Stimulated activated CD8-positive, alpha-beta memory T cell treated with anti-CD3 and anti-CD28 coated beads, Interleukin-4, amount 100 ng/mL, for 48 hours (primary cell): ENCODE data around the gene SLC4A1.
A peak's percentile ranks its signal among the peaks of the same experiment; 100 is the strongest.

Experiments
- DNase-seq: peaks from one replicate; pipeline ENCODE4 v3.0.0-alpha.2; 2020

Gene SLC4A1

DNA sequence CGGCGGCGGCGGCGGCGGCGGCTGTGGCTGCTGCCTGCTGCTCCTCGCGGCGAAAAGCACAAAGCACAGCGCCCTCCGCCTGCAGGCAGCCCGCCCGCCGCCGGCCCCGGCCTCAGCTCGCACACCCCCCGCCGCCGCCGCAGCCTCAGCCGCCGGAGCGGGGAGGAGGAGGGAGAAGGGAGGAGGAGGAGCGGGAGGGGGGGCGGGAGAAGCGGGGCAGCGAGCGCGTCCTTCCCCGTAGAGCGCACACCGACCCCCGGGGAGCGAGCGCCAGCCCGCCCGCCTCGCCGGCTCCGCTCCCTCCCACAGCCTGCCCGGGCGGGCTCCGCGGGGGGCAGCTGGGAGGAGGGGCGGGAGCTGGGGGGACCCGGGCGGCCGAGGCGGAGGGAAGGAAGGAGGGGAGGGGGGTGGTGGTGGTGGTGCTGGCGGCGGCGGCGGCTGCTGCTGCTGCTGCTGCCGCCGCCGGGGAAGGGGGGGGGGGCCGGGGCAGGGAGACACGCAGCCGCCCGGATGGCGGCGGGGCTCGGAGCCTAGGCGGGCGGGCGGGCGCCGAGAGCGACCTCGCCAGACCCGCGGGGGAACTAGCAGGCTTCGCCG lies 48.2 kb downstream of the SLC4A1 start, which contains the start of gene UBTF:
UBTF (minus strand) TSS at position 60 of the 597 bp plus-strand sequence. CDS start 1,446 bp downstream, outside the sequence.
- DNase-seq = peak; percentile 66

DNA sequence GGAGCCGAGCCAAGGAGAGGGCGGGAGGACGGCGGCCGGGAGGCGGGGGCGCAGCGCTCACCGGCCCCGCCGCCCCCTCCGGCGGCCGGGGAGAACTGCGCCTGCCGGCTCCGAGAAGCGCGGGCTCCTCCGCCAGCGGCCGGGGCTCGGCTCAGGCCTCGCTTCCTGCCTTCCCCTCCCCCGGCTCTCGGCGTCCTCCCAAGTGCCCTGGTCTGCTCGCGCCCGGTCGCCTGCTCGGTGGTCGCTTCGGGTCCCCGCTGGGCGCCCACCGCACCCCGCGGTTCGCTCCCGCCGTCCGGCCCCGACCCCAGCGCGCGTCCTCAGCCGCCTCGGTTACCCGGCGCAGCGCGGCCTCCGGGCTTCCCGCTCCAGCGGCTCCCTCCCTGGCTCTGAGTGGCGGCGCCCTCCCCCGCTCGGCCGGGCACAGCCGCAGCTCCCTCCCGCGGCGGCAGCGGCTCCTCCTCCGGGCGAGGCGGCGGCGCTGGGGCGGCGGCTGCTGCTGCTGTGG lies 48.8 kb downstream of the SLC4A1 start:
- peak; percentile 75 for DNase-seq

DNA sequence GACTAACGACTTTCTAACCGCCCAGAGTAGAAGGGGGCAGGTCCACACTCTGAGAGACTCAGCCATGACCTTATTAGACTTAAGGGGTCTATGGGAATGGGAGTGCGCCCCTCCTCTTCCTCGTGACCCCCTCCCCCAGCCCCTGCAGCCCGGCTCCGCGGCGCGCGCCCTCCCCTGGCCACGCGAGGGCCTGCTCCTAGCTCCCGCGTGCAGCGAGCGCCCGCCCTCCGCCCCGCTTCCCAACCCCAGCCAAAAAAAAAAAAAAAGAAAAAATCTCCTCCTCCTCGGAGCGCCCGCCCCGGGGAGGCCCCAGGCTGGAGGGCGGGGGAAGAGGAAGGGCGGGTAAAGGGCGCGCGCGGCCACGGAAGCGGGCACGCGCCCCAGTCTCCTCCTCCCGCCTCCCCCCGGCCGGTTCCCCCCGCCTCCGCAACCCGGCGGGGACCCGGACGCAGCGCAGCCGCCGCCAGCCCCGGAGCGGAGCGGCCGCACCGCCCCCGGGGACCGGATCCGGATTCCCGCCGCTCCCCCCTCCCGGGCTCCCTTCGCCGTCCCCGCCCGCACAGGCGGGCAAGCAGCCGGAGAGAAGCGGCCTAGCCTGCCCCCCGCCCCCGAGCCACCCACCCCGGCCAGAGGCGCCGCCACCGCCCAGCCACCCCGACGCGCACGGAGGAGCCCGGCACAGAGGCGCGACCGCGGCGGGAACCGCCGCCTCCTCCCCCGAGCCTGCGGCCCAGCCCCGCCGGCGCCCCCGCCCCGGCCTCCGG lies 49.4 kb downstream of the SLC4A1 start:
- peak; percentile 86 for DNase-seq

DNA sequence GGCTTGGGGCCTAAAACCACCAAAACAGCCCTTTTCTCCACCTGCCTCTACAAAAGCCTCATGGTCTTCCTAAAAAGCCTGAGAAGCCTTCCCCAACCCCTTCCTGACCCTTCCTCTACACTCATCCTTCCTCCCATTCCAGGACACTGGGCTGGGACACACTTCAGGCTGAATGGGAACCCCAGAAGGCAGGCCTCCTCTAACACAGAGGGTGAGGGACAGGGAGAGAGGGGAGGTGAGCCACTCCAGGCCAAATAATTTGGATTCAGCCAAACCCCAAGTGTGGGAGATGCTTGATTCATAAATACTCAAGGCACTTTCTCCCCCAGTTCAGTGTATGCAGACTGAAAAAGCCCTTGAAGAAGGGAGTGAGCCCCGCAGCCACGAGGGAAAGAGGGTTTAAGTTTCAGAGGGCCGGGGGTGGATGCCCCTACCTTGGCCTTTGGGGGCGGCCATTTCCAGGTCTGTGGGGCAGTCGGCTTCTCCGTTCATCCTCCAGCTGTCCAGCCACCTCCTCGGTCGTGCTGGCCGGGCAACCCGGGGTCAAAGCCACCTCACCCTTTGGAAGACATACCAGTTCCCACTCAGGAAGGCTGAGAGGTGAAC lies 50.1 kb downstream of the SLC4A1 start:
- no peak for DNase-seq

DNA sequence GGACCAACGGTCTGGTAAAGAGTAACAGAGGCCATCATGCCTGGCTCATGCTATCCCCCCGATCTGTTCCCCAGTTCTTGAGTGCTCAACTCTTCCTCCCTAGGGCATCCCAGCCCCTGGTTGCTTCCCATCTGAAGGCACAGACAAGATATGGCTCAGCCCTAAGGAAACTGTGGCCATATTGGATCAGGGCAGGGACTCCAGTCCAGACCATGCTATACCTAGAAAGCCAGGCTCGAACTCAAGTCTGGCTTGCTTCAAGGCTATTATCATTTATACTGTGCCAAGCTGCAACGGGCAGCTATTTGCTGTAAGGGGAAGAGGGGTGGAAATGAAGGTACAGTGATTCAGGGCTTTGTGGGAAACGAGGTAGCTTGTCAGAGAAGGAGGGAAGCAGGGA lies 51.2 kb downstream of the SLC4A1 start:
- DNase-seq = no peak

DNA sequence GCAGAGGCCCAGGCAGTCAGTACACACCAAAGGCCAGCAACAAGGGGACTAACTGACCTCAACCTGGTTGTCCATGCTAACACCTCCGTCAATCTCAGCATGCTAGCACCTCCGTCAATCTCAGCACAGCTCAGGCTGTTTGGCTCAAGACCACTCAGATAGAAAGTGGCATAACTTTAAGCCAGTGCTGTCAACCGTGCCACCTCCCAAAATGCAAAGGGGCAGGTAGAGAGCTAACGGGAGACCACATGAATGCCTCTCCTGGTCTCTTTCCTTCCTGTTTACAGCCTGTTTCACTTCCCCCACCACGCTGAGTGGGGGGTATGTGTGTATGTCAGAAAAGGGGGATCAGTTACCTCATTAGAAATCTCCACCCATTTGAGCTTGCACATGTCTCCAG lies 51.8 kb downstream of the SLC4A1 start:
- DNase-seq = peak; percentile 51

DNA sequence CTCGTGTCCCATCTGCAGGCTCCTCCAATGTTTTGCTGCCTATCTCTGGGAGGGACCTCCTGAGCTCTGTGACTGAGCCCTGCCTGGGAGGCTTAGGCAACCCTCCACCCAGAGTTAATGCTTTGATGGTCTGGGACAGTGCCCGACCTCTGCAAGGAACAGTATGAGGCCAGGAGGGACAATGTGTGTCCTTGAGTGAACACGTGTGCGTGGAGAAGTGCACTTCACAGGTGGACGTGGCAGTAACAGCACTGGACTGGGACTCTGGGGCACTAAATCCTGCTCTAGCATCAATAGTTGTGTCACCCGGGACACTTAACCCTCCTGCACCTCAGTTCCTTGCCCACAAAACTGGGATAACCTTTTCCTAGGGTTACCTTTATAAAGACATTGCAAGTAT lies 53.0 kb downstream of the SLC4A1 start:
- DNase-seq = no peak

DNA sequence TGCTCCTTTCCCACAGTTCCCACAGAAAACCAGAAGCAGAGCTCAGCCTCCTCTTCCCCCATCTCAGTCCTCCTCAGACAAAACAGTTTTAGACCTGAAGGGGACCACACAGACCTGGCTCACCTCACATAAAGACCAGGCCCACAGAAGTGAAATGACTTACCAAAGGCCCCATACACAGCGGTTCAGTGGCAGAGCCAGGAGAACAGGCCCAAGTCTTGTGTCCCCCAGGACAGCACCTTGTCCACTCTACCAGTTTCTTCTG lies 53.8 kb downstream of the SLC4A1 start:
- DNase-seq = no peak

DNA sequence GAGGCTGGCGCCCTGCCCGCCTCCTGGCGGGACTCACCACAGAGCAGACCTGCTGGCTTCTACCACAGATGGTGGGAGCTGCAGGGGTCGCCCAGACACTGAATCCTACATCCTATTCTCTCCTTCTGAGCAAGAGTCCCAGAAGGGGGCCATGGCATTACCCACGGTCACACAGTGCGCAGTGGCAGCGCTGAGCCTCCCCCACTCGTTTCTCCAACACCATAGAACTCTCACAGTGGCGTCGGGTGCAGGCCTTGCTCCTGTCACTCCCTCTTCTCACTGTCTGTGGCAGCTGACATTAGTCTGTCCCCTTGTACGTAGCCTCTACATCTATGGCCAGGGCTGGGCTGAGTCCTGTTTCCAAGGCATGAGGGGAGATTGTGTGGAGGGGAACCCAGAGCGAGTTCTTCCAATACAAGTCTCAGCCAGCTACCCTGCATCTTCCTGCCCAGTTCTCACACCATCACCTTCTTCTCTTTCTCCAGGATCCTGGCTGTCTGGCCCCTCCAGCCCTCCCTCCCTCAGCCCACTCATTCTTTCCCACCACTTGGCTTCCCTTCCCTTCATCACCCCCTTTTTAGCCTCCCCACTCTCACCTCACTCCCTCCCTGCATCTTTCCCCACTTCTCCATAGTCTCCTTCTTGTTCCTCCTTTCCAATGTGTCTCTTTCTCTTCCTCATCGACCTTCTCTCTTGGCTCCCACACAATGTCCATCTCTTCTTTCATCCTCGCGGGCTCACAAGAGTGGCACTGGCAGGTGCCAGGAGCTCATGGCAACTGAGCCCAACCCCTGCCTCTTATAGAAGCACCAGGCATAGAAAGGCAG lies 54.3 kb downstream of the SLC4A1 start:
- no peak for DNase-seq

DNA sequence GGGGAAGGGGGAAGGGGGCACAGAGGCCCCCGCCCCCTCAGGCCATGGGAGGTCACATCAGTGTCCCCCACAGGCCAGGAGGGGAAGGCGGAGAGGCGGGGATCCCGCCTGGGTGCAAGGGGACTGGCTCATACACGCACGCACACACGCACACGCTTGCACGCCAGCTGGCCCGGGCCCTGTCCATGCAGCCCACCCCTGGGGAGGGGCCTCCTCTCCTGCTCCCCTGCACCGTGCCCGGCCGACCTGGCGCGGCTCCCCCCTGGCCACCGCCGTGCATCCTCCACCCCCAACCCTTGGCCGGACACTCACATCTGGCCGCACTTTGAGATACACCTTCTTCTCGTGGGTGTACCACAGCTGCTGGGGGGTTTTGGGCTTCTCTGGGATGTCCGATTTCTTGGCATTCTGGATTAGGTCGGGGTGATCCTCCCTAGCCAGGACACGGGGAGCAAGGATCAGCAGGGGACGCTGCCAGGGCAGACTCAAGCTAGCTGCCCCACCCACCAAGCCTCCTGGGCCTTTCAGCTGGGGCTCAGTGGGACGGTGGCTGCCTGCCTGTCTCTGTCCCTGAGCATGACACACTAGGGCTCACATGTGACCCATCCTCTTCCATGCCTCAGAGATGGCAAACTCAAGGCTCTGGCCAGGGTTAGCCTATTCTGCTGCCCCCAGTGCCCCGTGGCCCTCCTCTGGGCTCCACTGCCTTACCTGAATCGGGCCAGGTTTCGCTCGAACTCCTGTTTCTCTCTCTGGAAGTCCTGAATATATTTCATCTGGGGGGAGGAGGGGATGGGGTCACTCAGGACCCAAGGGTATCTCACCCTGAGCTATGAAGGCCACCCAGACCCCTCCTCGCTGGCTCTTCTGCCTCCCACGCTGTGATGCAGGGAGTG lies 55.2 kb downstream of the SLC4A1 start:
- DNase-seq = no peak

DNA sequence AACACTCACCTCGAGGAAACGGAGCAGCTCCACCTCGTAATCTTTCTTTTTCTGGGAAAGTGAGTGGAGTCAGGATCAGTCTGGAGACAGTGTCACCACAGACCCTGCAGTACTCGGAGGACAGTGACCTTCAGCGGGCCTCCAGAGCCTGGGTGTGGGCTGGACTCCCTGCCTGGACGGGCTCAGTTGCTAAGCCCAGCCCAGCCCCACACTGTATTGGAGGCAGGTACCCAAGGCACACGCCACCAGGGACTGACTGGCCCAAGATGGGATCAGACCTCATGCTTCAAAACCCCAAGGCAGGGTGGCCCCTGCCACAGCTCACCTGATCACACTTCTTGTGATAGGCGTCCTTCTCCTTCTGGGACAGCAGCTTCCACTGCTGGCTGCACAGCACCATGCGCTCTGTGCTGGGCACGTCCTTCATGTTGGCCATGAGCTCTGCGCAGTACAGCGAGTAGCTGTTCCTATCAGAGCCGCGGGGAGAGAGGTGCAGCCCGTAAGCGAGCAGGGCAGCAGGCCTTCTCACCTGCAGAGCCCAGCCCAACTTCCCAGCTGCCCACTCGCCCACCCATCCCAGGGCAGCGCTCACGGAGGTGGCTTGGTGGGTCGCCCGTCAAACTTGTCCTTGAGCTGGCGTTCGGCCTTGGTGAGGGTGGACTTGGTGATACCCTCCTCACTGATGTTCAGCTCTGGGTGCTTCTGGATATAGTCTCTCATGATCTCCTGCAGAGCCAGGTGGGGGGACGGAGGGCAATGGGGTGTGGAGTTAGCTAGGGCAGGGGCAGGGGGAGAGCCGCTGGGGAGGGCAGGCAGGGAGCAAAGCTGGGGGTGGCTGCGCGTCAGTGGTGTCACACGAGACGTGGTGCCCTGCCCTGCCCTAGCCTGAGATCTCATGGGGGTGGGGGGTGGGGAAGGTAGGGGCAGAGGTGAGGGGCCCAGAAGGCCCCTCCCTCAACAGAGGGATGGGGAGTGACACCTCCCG lies 56.4 kb downstream of the SLC4A1 start:
- DNase-seq = no peak

DNA sequence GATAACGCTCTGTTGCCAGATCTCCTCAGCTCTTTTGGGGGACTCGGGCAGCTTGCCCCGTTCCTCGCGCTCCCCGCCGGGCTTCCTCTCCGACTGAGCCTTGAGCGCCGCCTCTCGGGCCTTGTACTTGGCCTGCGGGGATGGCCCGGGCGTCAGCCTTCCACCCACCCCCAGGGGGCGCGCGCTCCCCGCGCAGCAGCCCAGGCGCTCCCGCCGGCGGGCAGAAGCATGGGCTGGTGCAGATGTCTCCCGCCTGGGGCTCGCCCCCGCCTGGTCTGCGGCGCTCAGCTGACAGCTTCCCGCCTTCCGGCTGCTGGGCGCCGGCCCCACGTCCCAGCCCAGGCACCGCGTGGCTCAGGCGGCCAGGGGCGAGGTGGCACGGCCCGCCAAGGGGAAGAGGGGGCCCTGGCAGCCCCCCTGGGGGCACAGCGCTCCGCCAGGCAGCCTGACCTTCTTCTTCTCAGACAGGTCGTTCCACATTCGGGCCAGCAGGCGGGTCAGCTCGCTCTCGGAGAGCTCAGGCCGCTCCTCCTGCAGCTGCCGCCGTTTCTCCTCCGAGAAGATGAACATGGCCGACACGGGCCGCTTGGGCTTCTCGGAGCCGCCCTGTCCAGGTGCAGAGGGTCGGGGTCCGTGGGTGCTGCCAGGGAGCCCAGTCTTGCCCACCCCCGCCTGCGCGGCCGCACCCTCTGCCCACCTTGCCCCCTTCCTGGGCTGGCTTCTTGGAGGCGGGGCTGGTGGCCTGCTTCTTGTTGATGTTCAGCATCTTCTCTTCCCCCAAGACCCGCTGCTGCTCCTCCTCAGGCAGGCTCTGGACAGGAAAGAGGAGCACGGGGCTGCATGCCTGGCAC lies 57.4 kb downstream of the SLC4A1 start:
- peak; percentile 93 for DNase-seq

DNA sequence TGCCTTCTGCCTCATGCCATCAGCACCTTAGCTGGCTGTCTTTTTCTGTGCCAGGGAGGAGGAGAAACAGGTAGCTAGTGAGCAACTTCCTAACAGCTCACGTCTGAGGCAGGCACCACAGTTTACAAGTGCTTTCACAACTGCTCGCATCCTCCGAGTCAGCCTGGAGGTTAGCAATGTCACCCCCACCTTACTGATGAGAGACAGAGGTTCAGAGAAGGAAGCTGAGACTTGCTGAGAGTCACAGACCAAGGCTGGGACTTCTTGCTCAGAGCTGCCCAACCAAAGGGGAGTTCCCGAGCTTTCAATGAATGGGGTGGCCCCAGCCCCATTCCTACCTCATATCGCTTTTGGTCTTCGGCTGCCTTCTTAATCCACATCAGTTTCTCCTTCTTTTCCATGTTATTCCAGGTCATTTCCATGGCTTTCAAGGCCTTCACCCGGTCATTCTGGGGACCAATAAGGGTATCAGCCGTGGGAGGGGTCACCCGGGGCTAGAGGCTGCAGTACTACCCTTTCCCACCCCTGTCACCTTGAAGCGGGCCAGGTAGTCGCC lies 58.1 kb downstream of the SLC4A1 start:
- peak; percentile 71 for DNase-seq

DNA sequence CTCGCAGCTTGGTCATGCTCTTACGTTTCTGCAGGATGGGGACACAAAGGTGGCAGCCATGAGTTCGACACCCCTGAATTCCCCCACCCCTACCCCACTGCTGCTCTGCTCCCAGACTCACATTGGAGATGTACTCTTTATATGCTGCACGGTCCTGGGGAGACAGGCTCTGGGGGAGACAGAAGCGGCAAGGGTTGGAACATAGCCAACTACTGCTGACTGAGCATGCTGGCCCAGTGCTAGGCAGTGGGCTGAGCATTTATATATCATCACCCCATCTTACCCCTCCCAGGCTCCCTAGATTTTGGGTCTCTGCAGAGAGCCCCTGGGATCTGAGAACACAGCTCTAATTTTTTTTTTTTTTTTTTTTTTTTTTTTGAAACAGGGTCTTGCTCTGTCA lies 60.2 kb downstream of the SLC4A1 start:
- no peak for DNase-seq

DNA sequence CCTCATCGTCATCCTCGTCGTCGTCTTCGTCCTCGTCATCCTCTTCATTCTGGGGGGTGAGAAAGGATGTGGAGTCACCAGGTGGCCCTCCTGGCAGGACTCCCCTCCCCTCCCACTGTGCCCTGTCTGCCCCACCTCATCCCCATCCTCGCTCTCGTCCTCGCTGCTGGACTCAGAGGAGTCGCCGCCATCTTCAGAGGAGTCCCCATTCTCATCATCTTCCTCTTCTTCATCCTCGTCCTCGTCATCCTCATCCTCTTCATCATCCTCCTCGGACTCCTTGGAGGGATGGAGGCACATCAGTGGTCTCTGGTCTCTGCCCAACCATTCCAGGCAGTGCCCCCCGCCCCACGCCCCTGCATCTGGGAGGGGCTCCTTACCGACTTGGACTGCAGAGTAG lies 60.6 kb downstream of the SLC4A1 start:
- DNase-seq = no peak

DNA sequence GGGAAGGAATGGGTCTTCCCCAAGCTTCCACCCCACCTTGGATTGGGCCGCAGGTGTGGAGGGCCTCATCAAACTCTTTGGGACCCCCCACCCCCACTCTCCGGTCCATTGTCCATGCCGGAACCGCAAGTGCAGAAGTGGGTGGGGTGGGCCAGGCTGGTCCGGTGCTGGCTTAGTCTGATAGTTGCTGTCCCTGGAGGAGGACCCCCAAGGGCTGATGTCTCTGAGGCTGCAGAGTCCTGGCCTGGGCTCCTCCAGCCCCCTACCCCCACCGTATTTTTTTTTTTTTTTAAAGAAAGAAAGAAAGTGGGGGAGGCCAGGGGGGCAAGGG lies 61.1 kb downstream of the SLC4A1 start:
- no peak for DNase-seq

DNA sequence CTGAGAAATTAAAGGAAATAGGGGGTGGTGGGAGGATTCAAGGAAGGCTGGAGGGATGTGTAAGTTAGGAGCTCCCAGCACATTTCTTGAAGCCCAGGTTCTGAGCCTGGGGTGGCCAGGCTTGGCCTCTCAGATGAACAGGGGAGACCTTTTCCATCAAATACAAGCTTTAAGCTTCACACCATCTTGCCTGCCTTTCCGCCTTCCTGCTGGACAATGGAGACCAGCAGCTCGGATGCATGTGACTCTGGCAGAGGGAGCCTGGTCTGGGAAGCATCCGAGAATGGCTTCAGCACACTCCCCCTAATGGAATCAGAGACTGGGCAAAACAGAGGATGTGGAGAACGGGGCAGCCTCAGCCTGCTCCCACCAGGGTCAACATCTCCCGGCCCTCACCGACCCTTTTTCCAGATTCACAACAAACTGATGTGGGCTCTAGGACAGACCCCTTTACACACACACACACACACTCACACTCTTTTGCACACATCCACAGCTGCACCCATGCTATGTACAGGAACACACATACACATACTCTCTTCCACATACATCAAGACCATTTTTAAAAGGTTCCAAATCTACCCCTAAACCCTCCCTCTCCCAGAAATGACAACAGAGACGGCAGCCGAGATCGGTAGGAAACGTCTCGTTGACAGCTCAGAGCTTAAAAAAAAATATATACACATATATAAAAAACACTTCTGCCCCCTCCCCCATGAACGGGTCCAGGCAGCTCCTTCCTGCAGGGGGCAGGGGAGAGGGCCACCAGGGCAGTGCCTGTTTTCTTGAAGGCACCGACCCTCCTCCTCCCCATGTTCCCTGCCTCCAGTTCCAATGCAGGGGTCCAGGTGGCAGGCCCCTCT lies 61.7 kb downstream of the SLC4A1 start:
- DNase-seq = no peak

DNA sequence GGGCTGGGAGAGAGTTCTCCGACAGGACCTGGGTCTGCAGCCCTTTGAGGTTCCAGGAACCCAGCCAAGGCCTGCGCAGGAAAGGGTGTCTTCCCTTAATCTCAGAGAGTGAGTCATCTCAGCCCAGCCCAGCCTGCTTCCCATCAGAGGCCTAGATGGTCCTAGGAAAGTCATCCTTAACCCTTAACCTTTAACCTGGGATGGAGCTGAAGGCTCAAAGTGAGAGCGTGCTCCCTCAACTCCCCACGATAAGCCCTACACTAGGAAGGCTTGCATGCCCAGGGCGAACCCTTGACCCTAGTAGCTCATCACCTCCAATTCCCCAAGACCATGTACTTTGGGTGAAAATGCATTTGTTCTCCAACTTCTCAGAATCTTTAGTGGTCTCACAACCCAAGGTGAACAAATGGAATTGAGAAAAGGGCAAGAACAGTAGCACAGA lies 63.5 kb downstream of the SLC4A1 start:
- DNase-seq = no peak
